ENCODE results near the gene RRP1. TPM values are rescaled to one million over a fixed set of nuclear protein-coding genes. Genes with fewer than 3 reads are reported as not detected.

Gene RRP1, protein sequence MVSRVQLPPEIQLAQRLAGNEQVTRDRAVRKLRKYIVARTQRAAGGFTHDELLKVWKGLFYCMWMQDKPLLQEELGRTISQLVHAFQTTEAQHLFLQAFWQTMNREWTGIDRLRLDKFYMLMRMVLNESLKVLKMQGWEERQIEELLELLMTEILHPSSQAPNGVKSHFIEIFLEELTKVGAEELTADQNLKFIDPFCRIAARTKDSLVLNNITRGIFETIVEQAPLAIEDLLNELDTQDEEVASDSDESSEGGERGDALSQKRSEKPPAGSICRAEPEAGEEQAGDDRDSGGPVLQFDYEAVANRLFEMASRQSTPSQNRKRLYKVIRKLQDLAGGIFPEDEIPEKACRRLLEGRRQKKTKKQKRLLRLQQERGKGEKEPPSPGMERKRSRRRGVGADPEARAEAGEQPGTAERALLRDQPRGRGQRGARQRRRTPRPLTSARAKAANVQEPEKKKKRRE
- 12.7 and 14.4 TPM in 2 replicates for total RNA-seq
- polyA plus RNA-seq, result 8.6 and 14.0 TPM in 2 replicates
- polyA plus RNA-seq (2012), result 16.9 and 26.7 TPM in 2 replicates
- 15.7 and 56.9 TPM in 2 replicates for polyA minus RNA-seq (ENCODE audit: low replicate concordance)

GRCh38 chr21:43789276-43790009 lies at the start of gene RRP1:
RRP1 (plus strand) TSS chr21:43789577; CDS start chr21:43789630, 53 bp downstream.
- H3K4me2 ChIP-seq (ENCODE audit: extremely low read depth, insufficient read depth, low read length), result peak within 1 kb of the TSS; percentile 95
- no peaks in the 10 kb centered on the region for H4K20me1 ChIP-seq (ENCODE audit: control insufficient read depth, extremely low read depth, insufficient read depth, low read length)
- H3K79me2 ChIP-seq (ENCODE audit: control insufficient read depth, insufficient read depth, low read length), result peaks cover 20% of the 10 kb centered on the region
- no peaks in the 10 kb centered on the region for H3K27me3 ChIP-seq (ENCODE audit: control insufficient read depth, insufficient read depth, low read length)
- DNase-seq (ENCODE audit: low read depth in 2 of 2), result peak; percentile 74 to 84
- peak within 1 kb of the TSS; percentile 89 for H2AFZ ChIP-seq (ENCODE audit: low read length)
- peaks cover 5% of the 10 kb centered on the region for H3K4me1 ChIP-seq (ENCODE audit: control insufficient read depth, extremely low read depth, insufficient read depth, low read length)
- H3K27ac ChIP-seq (ENCODE audit: insufficient read depth, low read length), result peak within 1 kb of the TSS; percentile 84
- TF ChIP-seq, protein P1, sequence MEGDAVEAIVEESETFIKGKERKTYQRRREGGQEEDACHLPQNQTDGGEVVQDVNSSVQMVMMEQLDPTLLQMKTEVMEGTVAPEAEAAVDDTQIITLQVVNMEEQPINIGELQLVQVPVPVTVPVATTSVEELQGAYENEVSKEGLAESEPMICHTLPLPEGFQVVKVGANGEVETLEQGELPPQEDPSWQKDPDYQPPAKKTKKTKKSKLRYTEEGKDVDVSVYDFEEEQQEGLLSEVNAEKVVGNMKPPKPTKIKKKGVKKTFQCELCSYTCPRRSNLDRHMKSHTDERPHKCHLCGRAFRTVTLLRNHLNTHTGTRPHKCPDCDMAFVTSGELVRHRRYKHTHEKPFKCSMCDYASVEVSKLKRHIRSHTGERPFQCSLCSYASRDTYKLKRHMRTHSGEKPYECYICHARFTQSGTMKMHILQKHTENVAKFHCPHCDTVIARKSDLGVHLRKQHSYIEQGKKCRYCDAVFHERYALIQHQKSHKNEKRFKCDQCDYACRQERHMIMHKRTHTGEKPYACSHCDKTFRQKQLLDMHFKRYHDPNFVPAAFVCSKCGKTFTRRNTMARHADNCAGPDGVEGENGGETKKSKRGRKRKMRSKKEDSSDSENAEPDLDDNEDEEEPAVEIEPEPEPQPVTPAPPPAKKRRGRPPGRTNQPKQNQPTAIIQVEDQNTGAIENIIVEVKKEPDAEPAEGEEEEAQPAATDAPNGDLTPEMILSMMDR (conservative IDR thresholded peaks at IDR 0.05 in 1 of 2, IDR thresholded peaks at IDR 0.05 in 1 of 2; ENCODE audit: low read depth in 1 of 2, low read length in 2 of 2), result peak; percentile 47 to 79
- TF ChIP-seq EZH2 (IDR thresholded peaks at IDR 0.05; ENCODE audit: low read length, missing control alignments), result no peak
- H3K4me3 ChIP-seq (replicated peaks in 1 of 4; ENCODE audit: control extremely low read depth in 1 of 4, insufficient read depth in 1 of 4, low read depth in 3 of 4, low read length in 4 of 4), result peak within 1 kb of the TSS; percentile 87 to 97 (median 94)
- peak within 1 kb of the TSS; percentile 87 for H3K9ac ChIP-seq (ENCODE audit: insufficient read depth, low read length)
- no peaks in the 10 kb centered on the region for H3K9me3 ChIP-seq (ENCODE audit: control insufficient read depth, insufficient read depth, low read depth, low read length)
- peaks cover 9% of the 10 kb centered on the region for H3K36me3 ChIP-seq (ENCODE audit: control insufficient read depth, insufficient read depth, low read length)

- Histone ChIP-seq H4K20me1 (ENCODE audit: control insufficient read depth, extremely low read depth, insufficient read depth, low read length) (no peaks in the 10 kb centered on the region), H3K4me2 (ENCODE audit: extremely low read depth, insufficient read depth, low read length) (no peak overlapping the region), H3K27ac (ENCODE audit: insufficient read depth, low read length) (no peak overlapping the region), H3K4me1 (ENCODE audit: control insufficient read depth, extremely low read depth, insufficient read depth, low read length) (peaks cover under 1% of the 10 kb centered on the region), H3K4me3 (replicated peaks in 1 of 4; ENCODE audit: control extremely low read depth in 1 of 4, insufficient read depth in 1 of 4, low read depth in 3 of 4, low read length in 4 of 4) (no peak overlapping the region), H2AFZ (ENCODE audit: low read length) (no peak overlapping the region), H3K27me3 (ENCODE audit: control insufficient read depth, insufficient read depth, low read length) (no peaks in the 10 kb centered on the region), H3K36me3 (ENCODE audit: control insufficient read depth, insufficient read depth, low read length) (peaks cover 13% of the 10 kb centered on the region), H3K9ac (ENCODE audit: insufficient read depth, low read length) (no peak overlapping the region), H3K79me2 (ENCODE audit: control insufficient read depth, insufficient read depth, low read length) (peaks cover 4% of the 10 kb centered on the region), H3K9me3 (ENCODE audit: control insufficient read depth, insufficient read depth, low read depth, low read length) (no peaks in the 10 kb centered on the region)
- TF ChIP-seq, protein P1 (conservative IDR thresholded peaks at IDR 0.05 in 1 of 2, IDR thresholded peaks at IDR 0.05 in 1 of 2; ENCODE audit: low read depth in 1 of 2, low read length in 2 of 2), result no peak
- TF ChIP-seq EZH2 (IDR thresholded peaks at IDR 0.05; ENCODE audit: low read length, missing control alignments), result no peak
- no peak for DNase-seq (ENCODE audit: low read depth in 2 of 2)
These were observed 49.5 kb upstream of the RRP1 start for GRCh38 chr21:43739621-43740435.

Measured in fibroblast of lung (primary cell).